Activated CD8-positive, alpha-beta memory T cell treated with anti-CD3 and anti-CD28 coated beads for 48 hours (primary cell): ENCODE measurements around the gene EVC2.
"Not testable (repeated sequence)": the region's sequence is repeated elsewhere in the genome, so short reads cannot be mapped to it uniquely, and the experiment has no call there.

Experiments used
- DNase-seq, 3 experiments: peaks; one replicate each; pipeline ENCODE4 v3.0.0-alpha.2; 2020; ENCODE audit warnings: low read depth in 2 of 3, low spot score in 2 of 3

EVC2 gene

DNA sequence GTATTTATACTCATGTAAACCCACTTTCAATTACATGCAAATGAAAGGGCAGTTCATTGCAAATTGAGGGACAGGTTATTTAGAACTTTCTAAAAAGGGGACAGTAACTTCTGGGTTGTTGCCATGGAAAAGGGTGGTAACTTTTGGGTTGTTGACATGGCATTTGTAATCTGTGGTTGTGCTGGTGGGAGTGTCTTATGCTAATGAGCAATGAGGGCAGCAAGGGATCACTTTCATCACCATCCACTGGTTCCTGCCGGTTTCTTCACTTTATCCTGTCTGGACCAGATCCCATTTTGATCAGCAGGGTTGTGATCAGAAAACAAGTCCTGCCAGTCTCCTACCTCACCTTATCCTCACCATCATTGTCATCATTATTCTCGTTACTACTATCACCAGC is 34.6 kb upstream of the EVC2 start:
- no peak for DNase-seq

DNA sequence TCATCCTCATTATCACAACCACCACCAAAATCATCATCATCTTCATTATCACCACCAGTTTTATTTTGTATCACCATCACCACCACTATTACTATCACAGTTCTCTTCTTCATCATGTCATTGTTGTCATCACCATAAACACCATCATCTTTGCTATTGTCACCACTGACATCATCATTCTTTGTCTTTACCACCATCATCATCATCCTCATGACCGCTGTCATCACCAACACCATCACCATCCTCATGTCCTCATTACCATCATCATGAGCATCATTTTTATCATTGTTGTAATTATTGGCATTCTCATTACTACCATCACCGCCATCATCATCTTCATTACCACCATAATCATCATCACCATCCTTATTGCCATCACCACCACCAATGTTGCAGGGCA is 34.0 kb upstream of the EVC2 start:
- no peak for DNase-seq

DNA sequence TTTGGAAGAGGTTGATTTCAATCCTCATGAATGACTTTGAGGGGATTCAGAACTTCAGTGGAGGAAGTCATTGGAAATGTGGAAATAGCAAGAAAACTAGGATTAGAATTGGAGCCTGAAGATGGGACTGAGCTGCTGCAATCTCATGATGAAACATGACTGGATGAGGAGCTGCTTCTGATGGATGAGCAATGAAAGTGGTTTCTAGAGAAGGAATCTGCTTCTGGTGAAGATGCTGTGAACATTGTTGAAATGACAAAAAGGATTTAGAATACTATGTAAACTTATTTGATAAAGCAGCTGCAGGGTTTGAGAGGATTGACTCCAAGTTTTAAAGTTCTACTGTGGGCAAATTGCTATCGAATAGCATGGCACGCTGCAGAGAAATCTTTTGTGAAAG is 29.7 kb upstream of the EVC2 start:
- DNase-seq = no peak

DNA sequence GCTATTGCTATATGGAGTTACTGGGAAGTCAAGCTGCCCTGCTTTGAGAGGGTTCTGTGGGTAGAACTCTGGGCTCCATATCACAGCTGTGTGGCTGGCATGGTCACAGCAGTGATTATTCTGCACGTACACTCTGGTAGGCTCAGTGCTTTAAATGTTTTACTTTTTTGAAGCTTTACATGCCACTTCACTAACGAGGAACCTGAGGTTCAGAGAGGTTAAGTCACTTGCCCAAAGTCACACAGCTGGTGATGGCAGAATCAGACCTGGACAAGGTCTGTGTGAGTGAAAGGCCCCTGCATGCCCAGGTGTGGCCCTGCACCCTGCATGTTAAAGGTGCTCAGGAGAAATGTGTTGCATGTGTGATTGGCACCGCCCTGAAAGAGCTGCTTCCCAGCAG is 27.1 kb upstream of the EVC2 start:
- DNase-seq = no peak

DNA sequence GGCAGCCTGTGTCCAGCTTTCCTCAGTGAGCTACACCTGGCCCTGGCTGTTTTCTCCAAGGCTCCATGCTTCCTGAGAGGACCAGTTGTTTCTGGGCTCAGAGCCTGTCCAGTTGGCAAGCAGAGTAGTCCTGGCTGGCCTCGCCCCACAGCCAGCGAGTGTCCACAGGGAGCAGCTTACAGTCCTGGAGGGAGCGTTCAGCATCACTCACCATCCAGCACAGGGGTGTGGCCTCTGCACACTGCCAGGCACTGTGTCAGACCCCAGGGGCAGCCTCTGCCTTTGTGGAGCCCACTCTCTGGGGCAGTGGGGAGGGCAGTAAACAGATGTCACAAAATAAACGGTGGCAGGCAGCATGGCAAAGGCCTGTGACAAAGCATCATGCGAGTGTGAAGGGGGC is 26.5 kb upstream of the EVC2 start:
- no peak for DNase-seq

DNA sequence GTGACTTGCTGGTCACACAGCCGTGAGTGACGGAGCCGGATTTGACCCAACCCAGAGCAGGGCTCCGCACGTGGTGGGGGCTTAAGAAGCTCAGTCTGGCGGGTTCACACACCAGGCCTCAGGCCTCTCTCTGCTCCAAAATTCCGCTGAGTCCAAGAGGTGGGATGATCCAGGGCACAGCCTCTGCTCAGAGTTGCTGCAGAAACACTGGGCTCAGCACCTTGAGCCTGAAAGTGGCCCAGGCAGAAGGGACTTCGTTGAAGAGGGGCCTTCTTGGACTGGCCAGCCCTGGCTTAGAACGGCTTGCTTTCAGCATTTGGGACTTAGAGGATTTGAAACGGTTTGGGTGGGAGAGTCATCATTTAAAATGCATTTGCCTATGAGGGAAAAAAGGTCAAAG is 23.8 kb upstream of the EVC2 start:
- no peak for DNase-seq

DNA sequence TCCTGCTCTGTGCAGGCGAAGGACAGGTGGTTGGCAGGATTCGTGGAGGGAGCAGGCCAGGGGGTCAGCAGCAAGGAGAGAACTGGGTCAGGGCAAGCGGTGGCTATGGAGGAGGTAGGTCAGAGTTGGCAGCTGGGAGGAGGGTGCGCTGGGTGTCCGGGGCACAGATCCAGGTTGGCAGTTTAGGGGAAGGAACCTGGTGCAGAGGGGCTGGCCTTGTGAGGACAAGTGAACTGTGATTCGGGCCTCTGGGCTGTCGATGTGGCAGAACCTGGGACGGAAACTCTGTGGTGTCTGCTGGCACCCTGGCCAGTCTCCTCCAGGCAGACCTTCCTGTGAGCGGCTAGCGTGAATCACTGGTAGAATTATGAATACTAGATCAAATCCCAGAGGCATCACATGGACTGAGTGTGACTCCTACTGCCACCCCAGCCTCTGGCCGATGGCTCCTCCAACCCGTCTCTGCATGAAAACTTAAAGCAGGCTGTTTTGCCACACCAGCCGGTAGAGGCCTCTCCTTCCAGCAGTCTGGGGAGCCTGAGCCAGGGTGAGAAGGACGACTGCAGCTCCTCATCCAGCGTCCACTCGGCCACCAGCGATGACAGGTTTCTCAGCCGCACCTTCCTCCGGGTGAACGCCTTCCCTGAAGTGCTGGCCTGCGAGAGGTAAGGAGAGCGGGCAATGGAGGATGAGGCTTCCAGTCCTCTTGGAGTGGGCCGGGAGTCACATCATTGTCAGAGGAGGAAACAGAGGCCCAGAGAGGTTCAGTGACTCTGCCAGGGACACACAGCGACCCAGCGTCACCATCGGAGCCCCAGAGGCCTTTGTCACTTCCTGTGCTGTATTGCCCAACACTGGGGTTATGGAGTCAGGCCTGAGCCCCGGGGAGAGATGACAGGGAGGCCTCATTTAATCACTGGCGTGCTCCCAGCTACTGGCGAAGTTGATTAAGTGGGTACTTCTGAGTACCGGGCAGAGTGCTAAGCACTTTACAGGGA is 22.9 kb upstream of the EVC2 start:
- DNase-seq = no peak

DNA sequence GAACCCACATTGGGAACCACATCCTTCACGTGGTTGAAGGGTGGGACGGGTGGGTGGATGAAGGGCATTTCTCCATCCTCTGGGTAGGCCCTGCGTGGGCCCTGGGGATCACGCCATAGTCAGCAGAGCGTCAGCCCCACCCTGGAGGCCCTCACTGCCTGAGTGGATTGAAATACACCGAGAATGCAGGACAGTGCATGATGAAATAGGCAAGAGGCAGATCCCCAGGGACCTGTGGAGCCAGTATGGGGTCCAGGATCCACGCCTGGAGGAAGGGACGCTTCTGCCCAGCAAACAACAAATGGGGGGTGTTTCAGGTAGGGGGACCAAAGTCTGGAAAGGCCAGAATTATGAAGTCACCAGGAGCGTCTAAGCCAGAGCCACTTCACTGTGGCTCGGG is 22.1 kb upstream of the EVC2 start:
- DNase-seq = no peak

DNA sequence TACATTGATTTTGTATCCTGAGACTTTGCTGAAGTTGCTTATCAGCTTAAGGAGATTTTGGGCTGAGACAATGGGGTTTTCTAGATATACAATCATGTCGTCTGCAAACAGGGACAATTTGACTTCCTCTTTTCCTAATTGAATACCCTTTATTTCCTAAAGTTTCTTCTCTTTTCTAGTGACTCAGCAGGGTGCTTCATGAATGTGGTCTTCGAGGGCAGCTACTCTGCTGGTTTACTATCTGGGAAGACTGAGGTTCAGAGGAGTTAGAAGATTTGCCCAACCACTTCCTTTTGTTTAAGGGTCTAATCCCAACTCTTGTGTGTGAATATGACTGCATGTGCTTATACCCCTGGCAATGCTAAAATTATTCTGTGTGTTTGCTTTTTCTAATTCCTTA is 20.1 kb upstream of the EVC2 start:
- not testable (repeated sequence) for DNase-seq

DNA sequence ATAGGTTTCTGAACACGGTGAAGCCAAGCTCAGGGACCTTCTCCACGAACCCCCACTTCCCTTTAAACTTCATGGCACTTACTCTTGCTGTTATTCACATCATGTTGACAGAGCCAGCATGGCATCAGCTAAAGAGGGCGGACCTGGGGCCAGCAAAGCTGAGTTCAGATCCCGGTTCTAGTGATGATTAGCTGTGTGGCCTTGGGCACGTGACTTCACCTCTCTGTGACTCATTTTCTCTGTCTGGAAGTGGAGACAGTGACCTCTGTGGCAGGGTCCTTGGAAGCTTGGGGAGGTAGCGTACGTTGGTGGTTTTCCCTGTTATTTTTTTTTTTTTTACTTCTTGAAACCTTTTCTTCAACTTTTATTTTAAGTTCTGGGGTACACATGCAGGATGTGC is 16.0 kb upstream of the EVC2 start:
- DNase-seq = no peak

DNA sequence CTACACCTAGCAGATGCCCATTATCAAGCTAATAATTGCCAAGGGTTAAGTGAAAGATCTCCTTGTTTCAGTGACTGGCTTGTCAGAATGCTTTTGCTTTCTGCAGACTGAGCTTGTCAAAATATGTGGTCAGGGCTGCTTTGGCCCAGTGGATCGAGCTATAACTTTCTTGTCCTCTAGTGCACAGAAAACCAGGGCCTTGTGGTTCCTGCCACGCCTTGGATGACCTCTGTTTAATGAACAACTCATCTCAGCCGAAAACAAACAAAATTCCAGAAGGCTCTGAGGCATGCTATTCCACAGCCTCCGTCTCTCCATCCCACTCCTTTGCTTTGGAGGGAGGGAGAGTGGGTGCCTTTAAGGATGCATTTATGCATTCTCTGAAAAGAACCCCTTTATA is 14.0 kb upstream of the EVC2 start:
- DNase-seq = no peak

DNA sequence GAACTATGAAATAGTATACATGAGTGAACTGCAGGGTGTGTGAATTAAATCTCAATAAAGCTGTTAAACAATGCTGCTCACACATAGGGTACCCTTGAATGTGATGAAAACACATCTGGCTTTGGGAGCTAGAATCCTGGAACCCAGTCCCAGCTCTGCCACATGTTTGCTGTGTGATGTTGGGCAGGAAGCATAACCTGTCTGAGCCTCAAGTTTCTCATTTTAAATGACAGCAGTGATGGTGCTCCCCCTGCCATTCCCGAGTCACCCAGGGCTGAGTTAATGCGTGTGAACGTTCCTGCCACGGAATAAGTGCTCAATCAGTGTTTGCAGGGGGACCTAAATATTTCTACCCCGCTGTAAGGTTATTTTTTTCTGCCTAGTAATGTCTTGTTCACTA is 13.6 kb upstream of the EVC2 start:
- DNase-seq = no peak

DNA sequence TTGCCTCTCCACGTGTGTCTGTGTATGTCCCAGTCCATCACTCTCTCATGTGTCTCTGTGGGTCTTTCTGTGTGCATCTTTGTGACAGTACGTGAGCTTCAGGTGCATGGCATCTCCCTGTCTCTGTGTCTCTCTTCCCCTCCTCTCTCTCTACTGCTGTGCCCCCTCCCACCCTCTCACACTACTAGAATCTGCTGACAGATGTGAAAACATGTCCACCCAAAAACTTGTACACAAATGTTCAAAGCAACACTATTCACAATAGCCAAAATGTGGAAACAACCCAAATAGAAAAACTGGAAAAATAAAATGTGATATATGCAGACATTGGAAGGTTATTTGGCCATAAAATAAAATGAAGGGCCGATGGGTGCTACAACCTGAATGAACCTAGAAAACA is 12.6 kb upstream of the EVC2 start:
- no peak for DNase-seq

DNA sequence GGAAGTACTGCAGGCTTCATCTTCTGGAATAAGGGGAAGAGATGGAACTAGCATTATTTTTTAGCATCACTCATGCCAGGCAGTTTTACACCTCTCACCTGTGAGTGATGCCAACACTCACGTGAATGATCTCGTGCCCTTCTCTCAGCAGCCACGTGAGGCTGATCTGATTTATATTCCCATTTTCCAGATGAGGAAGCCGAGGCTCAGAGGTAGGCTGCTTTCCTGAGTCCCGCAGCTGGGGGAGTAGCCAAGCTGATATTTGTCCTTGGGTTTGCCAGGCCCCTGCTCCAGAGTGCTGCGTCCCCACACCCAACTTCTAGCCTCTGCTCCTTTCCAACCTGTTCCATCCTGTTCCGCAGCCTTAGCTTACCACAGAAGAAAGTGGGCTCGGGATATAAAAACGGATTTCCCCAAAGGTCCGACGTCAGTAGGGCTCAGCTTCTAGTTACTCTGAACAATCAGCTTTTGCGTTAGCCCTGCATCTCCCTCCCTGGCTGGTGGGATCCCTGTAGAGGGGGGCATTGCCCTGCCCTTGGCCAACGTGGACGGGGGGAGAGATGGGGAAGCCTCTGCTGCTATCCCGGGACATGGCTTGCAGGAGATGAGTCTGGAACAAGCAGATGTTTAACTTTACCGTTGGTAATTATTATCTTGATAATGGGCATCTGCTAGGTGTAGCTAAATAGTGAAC is 11.9 kb upstream of the EVC2 start:
- DNase-seq = no peak

DNA sequence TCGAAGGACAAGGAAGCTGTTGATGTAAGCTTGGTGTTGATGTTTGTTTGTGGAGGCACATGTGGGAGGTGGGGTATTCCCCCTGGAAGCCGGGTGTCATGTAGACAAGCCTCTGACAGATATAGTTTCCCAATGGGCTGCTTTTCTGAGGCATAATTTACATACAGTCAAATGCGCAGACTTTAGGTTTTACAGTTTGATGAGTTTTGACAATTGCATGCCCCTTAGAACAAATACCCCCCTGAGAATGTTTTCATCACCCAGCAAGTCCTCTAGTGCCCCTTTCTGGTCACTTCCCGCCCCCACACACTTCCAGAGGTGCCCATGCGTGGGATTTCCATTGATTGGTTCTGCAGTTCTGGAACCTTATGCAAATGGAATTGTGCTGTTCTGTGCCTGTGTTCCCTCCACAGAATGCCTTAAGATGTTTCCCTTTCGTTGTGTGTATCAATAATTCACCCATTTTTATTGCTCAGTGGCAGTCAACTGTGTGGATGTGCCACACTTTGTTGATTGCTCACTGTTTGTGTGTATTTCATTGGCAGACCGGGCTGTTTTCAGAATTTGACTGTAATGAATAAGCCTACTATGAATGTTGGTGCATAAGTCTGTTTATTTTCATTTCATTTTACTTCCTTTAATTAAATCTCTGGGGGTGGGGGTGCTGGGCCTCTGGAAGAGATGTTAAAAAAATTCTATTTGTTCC is 11.1 kb upstream of the EVC2 start:
- no peak for DNase-seq

DNA sequence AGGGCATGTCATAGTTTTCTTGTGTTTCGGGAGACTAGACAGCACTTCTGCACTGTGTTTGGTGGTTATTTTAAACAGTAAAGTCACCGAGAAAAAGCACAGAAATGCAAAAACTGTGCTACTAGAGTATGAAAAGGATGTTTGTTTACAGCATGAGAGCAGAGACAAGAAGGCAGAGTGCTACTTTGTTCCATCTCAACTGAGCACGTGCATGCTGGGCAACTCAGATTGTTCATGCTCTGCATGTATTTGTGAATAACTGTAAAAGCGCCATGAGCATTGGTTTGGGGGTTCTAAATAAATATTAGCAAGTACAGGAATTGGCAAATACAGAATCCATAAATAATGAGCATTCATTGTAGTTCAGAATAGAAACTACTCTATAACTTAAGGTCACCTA is 10.1 kb upstream of the EVC2 start:
- no peak for DNase-seq

DNA sequence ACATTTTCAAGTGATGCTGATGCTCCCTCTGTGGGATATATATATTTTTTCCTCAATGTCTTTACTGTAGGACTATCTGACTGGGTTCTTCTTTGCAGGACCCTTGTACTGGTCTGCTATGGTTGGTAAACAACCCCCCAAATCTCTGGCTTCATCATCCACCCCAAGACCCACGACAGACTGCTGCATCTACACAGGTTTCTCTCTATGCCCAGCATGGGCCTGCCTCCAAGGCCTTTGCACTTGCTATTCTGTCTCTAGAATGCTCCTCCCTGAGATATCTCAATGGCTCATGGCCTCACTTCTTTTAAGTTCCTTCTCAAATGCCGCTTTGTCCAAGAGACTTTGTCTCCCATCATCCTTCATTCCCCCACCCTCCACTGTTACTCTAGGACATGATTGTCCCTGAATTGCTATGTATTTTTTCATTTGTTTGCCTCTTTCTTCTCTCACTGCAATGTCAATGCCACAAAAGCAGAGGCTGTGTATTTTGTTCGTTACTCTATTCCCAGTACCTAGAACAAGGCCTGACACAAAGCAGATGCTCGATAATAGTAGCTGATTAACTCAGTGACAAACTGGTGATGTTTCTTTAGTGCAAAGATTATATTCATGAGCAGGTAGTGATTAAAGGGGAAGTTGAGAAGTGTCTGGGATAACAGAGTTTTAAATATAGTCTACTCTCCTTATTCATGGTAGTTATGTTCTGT is 9.2 kb upstream of the EVC2 start:
- no peak for DNase-seq

DNA sequence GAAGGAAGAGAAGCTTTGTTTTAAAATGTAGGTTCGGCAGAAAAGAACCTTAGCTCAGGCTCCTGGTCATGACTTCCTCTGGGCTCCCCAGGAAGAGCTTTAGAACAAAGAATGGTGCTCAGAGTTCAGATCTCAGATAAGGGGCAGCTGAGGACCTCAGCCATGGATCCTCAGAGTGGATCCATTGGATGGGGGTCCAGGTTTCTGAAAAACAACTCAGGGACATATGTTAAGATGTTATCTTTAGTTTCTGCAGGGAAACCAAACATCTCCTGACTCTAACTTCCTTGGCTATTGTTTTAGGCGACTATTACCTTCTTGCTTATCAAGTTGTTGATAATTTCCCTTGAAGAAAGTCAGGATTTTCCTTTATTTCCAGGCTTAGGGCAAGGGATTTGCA is 8.0 kb upstream of the EVC2 start:
- no peak for DNase-seq

DNA sequence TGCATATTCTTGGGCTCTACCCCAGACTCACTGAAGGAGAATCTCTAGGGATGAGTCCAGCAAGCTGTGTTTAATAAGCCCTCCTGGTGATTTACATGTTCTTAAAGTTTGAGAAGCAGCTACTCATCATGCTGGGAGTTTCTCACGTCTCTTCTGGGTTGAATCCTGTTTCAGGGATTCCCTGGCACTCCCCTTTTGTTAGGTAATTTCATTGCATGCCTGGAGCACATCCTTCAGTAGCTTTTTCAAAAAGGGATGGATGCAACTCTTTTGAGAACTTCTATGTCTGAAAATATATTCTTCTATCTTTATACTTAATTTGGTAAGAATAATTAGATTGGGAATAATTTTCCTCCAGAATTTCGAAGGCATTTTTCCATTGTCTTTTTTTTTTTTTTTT is 7.0 kb upstream of the EVC2 start:
- no peak for DNase-seq

DNA sequence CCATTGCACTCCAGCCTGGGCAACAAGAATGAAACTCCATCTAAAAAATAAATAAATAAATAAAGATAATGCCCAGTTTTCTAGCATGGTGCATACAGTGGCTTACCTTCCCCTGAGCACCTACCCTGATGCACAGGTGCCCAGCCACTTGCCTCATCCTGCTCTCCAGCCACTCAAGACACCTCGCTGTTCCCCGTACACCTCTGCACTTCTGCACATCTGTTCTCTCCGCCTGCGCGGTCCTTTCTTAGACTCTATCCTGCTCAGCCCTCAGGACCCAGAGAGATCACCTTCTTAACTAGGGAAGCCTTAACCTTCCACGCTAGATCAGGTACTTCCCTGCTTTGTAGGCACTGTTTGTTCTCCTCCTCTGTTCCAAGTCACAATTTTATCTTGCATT is 5.5 kb upstream of the EVC2 start:
- no peak for DNase-seq

DNA sequence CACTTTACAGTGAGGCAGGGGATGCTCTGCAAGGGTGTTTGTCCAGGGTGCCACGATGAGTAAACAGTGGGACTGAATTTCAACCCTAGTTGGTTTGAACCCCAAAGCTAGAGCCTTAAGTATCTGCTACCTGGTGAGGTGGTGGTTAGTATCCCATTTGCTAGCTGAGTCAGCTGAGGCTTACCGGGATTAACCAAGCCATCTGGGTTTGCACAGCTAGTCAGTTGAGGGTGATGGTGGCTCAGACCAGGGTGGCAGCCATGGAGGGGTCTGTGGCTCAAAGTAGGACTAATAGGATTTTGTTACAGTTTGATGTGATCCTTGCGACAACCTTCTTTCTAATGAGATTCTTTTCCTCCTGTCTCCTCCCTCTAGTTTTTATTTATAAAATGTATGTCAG is 4.6 kb upstream of the EVC2 start:
- no peak for DNase-seq
